ENCODE measurements around the gene ARCN1. TPM values are rescaled to one million over a fixed set of nuclear protein-coding genes. Genes with fewer than 3 reads are reported as not detected.

Gene ARCN1
- 91.6 TPM for total RNA-seq

DNA sequence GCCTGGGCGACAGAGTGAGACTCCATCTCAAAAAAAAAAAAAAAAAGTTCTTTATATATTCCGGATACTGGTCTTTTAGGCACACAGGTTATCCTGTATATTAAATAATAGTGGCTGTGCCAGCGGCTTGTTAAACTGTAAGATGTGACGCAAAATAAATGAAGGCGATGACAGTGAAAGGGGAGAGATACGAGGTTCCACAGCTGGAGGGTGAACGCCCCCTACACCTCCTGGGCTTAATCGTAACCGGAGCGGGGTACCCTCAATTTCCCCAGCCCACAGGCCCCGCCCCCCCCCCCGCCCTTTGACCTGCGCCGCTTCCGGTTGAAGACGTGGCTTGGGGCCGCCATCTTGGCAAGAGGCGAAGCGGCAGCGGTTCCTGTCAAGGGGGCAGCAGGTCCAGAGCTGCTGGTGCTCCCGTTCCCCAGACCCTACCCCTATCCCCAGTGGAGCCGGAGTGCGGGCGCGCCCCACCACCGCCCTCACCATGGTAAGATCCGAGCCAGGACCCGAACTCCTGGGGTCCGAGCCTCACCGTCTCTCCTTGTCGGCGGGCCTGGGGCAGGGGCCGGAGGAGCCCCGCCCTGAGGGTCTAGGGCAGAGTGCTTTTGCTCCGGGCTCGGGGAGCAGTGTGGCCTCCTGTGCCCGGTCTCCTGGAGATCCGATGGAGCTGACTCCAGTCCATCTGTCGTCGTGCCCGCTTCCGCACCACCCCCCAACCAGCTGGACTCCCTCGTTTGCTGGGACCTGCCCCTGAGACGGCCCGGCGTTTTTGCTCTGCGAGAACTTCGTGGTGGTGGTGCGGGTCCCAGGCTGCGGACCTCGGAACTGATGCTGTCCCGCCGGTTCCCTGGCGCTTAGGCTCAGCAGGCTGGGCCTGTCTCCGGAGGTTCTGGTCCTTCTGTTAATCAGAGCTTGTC lies at the start of gene ARCN1:
Gene ARCN1, plus strand, starts transcription at position 349 of the 920 bp plus-strand sequence. Its CDS starts 139 bp downstream, at position 488.

DNA sequence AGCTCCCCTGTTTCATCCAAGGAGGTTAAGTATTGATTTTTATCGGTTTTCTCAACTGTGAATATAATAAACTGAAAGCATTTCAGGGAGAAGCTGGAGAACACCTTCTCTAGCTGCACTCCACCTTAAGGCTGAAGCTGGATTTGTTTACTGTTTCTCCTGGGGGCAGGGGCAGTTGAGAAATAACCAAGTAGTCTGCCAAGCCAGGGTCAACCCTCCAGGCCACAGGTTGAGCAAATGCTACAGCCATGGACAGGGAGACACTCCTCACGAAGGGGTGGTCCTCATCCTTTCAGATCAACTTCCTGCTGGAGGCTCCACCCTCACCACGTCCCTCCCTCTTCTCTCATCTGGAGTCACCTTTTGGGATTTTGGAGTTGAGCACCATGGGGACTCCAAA lies 45.1 kb upstream of the ARCN1 start, which contains the start of gene TTC36:
Gene TTC36, plus strand, starts transcription at position 366 of the 400 bp plus-strand sequence. Its CDS starts 21 bp downstream, at position 387.

DNA sequence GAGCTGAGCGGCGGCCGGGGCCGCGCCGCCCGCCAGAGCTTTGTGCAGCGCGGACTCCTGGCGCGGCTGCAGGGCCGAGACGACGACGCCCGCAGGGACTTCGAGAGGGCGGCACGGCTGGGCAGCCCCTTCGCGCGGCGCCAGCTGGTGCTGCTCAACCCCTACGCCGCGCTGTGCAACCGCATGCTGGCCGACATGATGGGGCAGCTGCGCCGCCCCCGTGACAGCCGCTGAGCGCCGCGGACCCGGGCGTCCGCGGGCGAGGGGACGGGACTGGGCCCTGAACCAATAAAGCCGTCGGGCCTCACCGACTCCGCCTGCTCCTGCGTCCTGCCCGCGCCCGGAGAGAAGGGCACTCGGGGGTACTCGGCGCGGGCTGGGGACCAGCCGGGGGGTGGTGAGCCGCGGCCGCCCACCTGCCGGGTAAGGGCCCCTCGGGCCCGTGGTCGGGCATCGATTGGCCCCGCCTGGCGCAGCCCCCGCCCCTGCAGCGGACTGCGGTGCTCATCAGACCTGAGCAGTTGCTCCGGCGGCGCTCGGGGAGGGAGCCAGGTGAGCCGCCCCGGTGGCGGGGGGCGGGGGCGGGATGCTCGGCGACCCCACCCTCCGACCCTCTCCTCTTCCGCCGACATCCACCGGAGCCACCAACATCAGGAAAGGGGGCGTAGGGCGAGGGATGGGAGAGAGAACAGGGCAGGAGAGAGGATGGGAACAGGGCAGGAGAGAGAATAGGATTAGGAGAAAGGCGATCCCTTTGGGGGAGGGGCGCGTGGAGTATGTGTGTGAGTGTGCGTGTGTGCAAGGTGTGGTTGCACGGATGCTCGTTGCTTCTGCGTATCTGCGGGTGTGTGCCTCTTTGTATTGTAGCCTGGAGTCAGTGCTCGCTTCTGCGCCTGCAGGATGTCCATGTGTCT lies 41.3 kb upstream of the ARCN1 start, which contains the start of gene TMEM25:
Gene TMEM25, plus strand, starts transcription at position 510 of the 914 bp plus-strand sequence. CDS start 610 bp downstream, outside the sequence.

DNA sequence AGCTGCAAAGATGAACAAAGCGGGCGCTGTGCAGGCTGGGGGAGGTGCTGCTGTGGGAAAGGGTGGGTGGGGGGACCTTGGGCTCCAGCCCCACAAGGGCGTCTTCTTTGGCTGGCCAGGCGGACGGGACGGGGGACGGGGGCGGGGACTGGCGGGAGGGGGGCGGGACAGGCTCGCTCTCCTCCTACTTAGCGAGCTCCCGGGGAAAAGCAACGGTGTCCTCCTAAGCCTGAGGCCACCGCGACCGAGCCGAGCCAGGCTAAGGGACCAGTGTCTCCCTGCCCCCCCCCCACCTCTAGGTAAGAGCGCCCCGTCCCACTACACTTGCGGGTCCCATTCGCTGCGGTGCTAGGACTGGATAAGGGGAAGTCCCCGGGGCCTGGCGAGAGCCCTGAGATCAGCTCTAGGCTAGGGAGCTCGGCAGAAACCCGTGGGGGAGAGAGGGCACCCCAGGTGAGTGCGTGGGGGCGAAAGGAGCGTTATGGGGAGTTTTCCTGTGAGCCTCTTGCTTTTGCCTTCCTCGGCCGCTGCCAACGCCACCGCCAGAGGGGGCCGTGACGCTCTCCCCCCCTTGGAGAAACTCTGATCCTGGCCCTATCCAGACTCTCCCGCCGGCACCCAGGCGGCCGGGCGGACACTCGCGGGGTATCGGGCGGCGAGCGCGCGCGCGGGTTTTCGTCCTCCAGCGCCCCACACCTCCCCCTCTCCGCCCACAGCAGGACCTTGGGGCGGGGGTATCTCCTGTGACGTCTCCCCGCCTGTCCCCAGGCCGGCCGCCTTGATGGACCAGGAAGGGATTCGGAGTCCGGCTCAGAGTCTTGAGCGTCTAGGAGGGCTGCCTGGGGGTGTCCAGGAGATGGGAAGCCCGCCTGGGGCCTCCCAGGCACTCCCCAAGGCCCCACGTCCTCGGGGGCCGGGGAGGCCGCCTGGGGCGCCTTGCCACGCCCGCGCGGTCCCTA lies 35.5 kb downstream of the ARCN1 start, which contains the start of gene PHLDB1:
Gene PHLDB1, plus strand, starts transcription at position 215 of the 959 bp plus-strand sequence. CDS start 6,222 bp downstream, outside the sequence.

Small RNA genes lying within 50 kb of the gene (small RNA-seq; reads per million reads assigned to genes)
- not detected for gene RNU6-1157P

Other genes starting within 250 kb of the ARCN1 start
- not detected for gene CD3D, start 229.7 kb upstream of the ARCN1 start, total RNA-seq
- not detected for gene CD3G, start 228.1 kb upstream of the ARCN1 start, total RNA-seq
- gene UBE4A, start 212.8 kb upstream of the ARCN1 start, total RNA-seq, result 62.3 TPM
- gene ATP5MG, start 170.8 kb upstream of the ARCN1 start, total RNA-seq, result 60.7 TPM
- 59.5 TPM for gene KMT2A, start 135.9 kb upstream of the ARCN1 start, total RNA-seq
- 0.92 TPM for gene TTC36, start 44.9 kb upstream of the ARCN1 start, total RNA-seq
- gene TMEM25, start 41.2 kb upstream of the ARCN1 start, total RNA-seq, result 40.1 TPM
- 56.3 TPM for gene IFT46, start 6.5 kb upstream of the ARCN1 start, total RNA-seq
- 73.8 TPM for gene PHLDB1, start 35.2 kb downstream of the ARCN1 start, total RNA-seq
- gene TREH, start 107.2 kb downstream of the ARCN1 start, total RNA-seq, result not detected
- gene DDX6, start 218.8 kb downstream of the ARCN1 start, total RNA-seq, result 291 TPM